Activated T-cell treated with anti-CD3 and anti-CD28 coated beads, Interleukin-2, amount 50 U/mL, for 24 hours (primary cell): ENCODE data around the gene KIRREL1.

Source experiments
- DNase-seq: peaks from one replicate; pipeline ENCODE4 v3.0.0-alpha.2; 2020
- H3K27ac Mint-ChIP-seq: 2 replicates; pipeline ENCODE4 v1.8.0; 2020; ENCODE audit warnings: mild to moderate bottlenecking, mixed read lengths
- H3K27me3 Mint-ChIP-seq: 2 replicates; pipeline ENCODE4 v1.8.0; 2020; ENCODE audit warnings: mixed read lengths
- H3K36me3 Mint-ChIP-seq: 2 replicates; pipeline ENCODE4 v1.8.0; 2020; ENCODE audit warnings: low read depth, mixed read lengths
- H3K4me1 Mint-ChIP-seq: 2 replicates; pipeline ENCODE4 v1.8.0; 2020; ENCODE audit warnings: low read depth, mixed read lengths
- H3K4me3 Mint-ChIP-seq: 2 replicates; pipeline ENCODE4 v1.8.0; 2020; ENCODE audit warnings: mild to moderate bottlenecking, moderate library complexity, mixed read lengths
- H3K9me3 Mint-ChIP-seq: 2 replicates; pipeline ENCODE4 v1.8.0; 2020; ENCODE audit warnings: mixed read lengths

Gene KIRREL1

GRCh38 chr1:157988002-157988401, 5.4 kb upstream of the KIRREL1 start:
- Mint-ChIP-seq H3K9me3 (no peaks in the 10 kb centered on the region), H3K4me1 (peaks cover 3% of the 10 kb centered on the region), H3K36me3 (no peaks in the 10 kb centered on the region), H3K27me3 (peaks cover 46% of the 10 kb centered on the region), H3K4me3 (no peak overlapping the region), H3K27ac (no peak overlapping the region)
- no peak for DNase-seq

GRCh38 chr1:157992031-157992832, 1.2 kb upstream of the KIRREL1 start:
- peaks cover 6% of the 10 kb centered on the region for H3K4me1 Mint-ChIP-seq
- H3K36me3 Mint-ChIP-seq: no peaks in the 10 kb centered on the region
- DNase-seq: peak; percentile 60
- no peak overlapping the region for H3K27ac Mint-ChIP-seq
- H3K27me3 Mint-ChIP-seq: peaks cover 65% of the 10 kb centered on the region
- no peak overlapping the region for H3K4me3 Mint-ChIP-seq
- H3K9me3 Mint-ChIP-seq: no peaks in the 10 kb centered on the region

GRCh38 chr1:157992833-157993146, 655 bp upstream of the KIRREL1 start:
- H3K27ac Mint-ChIP-seq: no peak overlapping the region
- H3K4me1 Mint-ChIP-seq: peaks cover 6% of the 10 kb centered on the region
- H3K4me3 Mint-ChIP-seq: peak overlapping the region; percentile 64
- peaks cover 69% of the 10 kb centered on the region for H3K27me3 Mint-ChIP-seq
- no peaks in the 10 kb centered on the region for H3K9me3 Mint-ChIP-seq
- no peak for DNase-seq
- no peaks in the 10 kb centered on the region for H3K36me3 Mint-ChIP-seq

GRCh38 chr1:157993918-157994605, 617 bp downstream of the KIRREL1 start:
- no peak overlapping the region for H3K4me3 Mint-ChIP-seq
- H3K9me3 Mint-ChIP-seq: no peaks in the 10 kb centered on the region
- H3K27ac Mint-ChIP-seq: no peak overlapping the region
- H3K27me3 Mint-ChIP-seq: peaks cover 60% of the 10 kb centered on the region
- peaks cover 6% of the 10 kb centered on the region for H3K4me1 Mint-ChIP-seq
- no peak for DNase-seq
- H3K36me3 Mint-ChIP-seq: no peaks in the 10 kb centered on the region

- peaks cover 6% of the 10 kb centered on the region for H3K4me1 Mint-ChIP-seq
These were observed 1.5 kb downstream of the KIRREL1 start for GRCh38 chr1:157994704-157995582.

GRCh38 chr1:157995583-157996169, 2.2 kb downstream of the KIRREL1 start:
- Mint-ChIP-seq H3K27me3 (peaks cover 52% of the 10 kb centered on the region), H3K4me1 (peaks cover 6% of the 10 kb centered on the region), H3K9me3 (no peaks in the 10 kb centered on the region), H3K27ac (no peak overlapping the region), H3K36me3 (no peaks in the 10 kb centered on the region), H3K4me3 (no peak overlapping the region)
- no peak for DNase-seq

More at GRCh38 chr1:157994704-157995582, 1.5 kb downstream of the KIRREL1 start:
- no peak overlapping the region for H3K4me3 Mint-ChIP-seq
- no peak overlapping the region for H3K27ac Mint-ChIP-seq
- DNase-seq: no peak
- H3K9me3 Mint-ChIP-seq: no peaks in the 10 kb centered on the region
- H3K27me3 Mint-ChIP-seq: peaks cover 56% of the 10 kb centered on the region
- H3K36me3 Mint-ChIP-seq: no peaks in the 10 kb centered on the region

- Mint-ChIP-seq H3K4me1 (peaks cover 6% of the 10 kb centered on the region), H3K36me3 (no peaks in the 10 kb centered on the region), H3K27ac (no peak overlapping the region), H3K9me3 (no peaks in the 10 kb centered on the region), H3K27me3 (peaks cover 47% of the 10 kb centered on the region), H3K4me3 (no peak overlapping the region)
- no peak for DNase-seq
These were observed 3.0 kb downstream of the KIRREL1 start for GRCh38 chr1:157996433-157996832.

- Mint-ChIP-seq H3K4me1 (no peaks in the 10 kb centered on the region), H3K27ac (no peak overlapping the region), H3K27me3 (peaks cover 14% of the 10 kb centered on the region), H3K36me3 (no peaks in the 10 kb centered on the region), H3K4me3 (no peak overlapping the region), H3K9me3 (no peaks in the 10 kb centered on the region)
- no peak for DNase-seq
These were observed 7.1 kb downstream of the KIRREL1 start for GRCh38 chr1:158000507-158000906.

- Mint-ChIP-seq H3K9me3 (no peaks in the 10 kb centered on the region), H3K27ac (no peak overlapping the region), H3K36me3 (no peaks in the 10 kb centered on the region), H3K4me1 (no peaks in the 10 kb centered on the region), H3K4me3 (no peak overlapping the region), H3K27me3 (peaks cover 11% of the 10 kb centered on the region)
- no peak for DNase-seq
These were observed 8.7 kb downstream of the KIRREL1 start for GRCh38 chr1:158002022-158002630.

GRCh38 chr1:158002631-158003405, 9.4 kb downstream of the KIRREL1 start:
- Mint-ChIP-seq H3K4me3 (no peak overlapping the region), H3K9me3 (no peaks in the 10 kb centered on the region), H3K27me3 (peaks cover 11% of the 10 kb centered on the region), H3K36me3 (no peaks in the 10 kb centered on the region), H3K27ac (no peak overlapping the region), H3K4me1 (no peaks in the 10 kb centered on the region)
- no peak for DNase-seq

GRCh38 chr1:158003406-158003800, 10.0 kb downstream of the KIRREL1 start:
- Mint-ChIP-seq H3K36me3 (no peaks in the 10 kb centered on the region), H3K9me3 (no peaks in the 10 kb centered on the region), H3K27me3 (peaks cover 17% of the 10 kb centered on the region), H3K4me1 (no peaks in the 10 kb centered on the region), H3K27ac (no peak overlapping the region), H3K4me3 (no peak overlapping the region)
- no peak for DNase-seq

GRCh38 chr1:158005224-158005623, 11.8 kb downstream of the KIRREL1 start:
- Mint-ChIP-seq H3K4me1 (no peaks in the 10 kb centered on the region), H3K27ac (no peak overlapping the region), H3K27me3 (peaks cover 20% of the 10 kb centered on the region), H3K4me3 (no peak overlapping the region), H3K36me3 (no peaks in the 10 kb centered on the region), H3K9me3 (no peaks in the 10 kb centered on the region)
- DNase-seq: no peak

GRCh38 chr1:158007180-158007579, 13.7 kb downstream of the KIRREL1 start:
- Mint-ChIP-seq H3K4me1 (no peaks in the 10 kb centered on the region), H3K27me3 (peaks cover 20% of the 10 kb centered on the region), H3K9me3 (no peaks in the 10 kb centered on the region), H3K27ac (no peak overlapping the region), H3K36me3 (no peaks in the 10 kb centered on the region), H3K4me3 (no peak overlapping the region)
- no peak for DNase-seq
